DND-41 (cell line): Measurements from ENCODE around the gene EPHB1.

ENCODE experiments used
- ATAC-seq: fragments of 200-7000 bp; cut with Tn5 transposase; 3 replicates; pipeline ENCODE4 v1.9.1; 2021; ENCODE audit warnings: low read depth; ENCODE audit not compliant: insufficient read depth
- DNase-seq: peaks from one replicate; pipeline ENCODE4 v3.0.0-alpha.2; 2020
- H2AFZ ChIP-seq: 2 replicates; pipeline ENCODE4 v1.6.0; 2012; ENCODE audit warnings: low read depth, low read length
- H3K27ac ChIP-seq: 2 replicates; pipeline ENCODE4 v1.5.1; 2012; ENCODE audit warnings: low read length, inconsistent platforms
- H3K27me3 ChIP-seq: fragments of 200-600 bp; sonication (generic); 2 replicates; pipeline ENCODE4 v1.6.0; 2012; ENCODE audit warnings: low read length, mild to moderate bottlenecking, inconsistent platforms; ENCODE audit not compliant: insufficient read depth, poor library complexity
- H3K36me3 ChIP-seq: 2 replicates; pipeline ENCODE4 v1.5.1; 2012; ENCODE audit warnings: low read length, inconsistent platforms; ENCODE audit not compliant: insufficient read depth
- H3K4me1 ChIP-seq: 2 replicates; pipeline ENCODE4 v1.5.1; 2012; ENCODE audit warnings: mild to moderate bottlenecking, low read length; ENCODE audit not compliant: insufficient read depth
- H3K4me2 ChIP-seq: 2 replicates; pipeline ENCODE4 v1.6.0; 2012; ENCODE audit warnings: mild to moderate bottlenecking, moderate library complexity, low read length, inconsistent platforms; ENCODE audit not compliant: insufficient read depth
- H3K4me3 ChIP-seq, 2 experiments: fragments of 200-600 bp in 1 of 2; shearing (Covaris generic) in 1 of 2; 2 replicates each; pipeline ENCODE4 v1.5.1; 2012 to 2016; ENCODE audit warnings: inconsistent platforms in 2 of 2, low read length in 2 of 2, mild to moderate bottlenecking in 2 of 2, low read depth in 1 of 2, moderate library complexity in 1 of 2
- H3K79me2 ChIP-seq: 2 replicates; pipeline ENCODE4 v1.6.0; 2012; ENCODE audit warnings: low read length, inconsistent platforms; ENCODE audit not compliant: insufficient read depth
- H3K9ac ChIP-seq: 2 replicates; pipeline ENCODE4 v1.6.0; 2012; ENCODE audit warnings: low read depth, mild to moderate bottlenecking, inconsistent platforms, low read length, moderate library complexity
- H3K9me3 ChIP-seq: 2 replicates; pipeline ENCODE4 v1.5.1; 2012; ENCODE audit warnings: low read length, moderate library complexity, mild to moderate bottlenecking, inconsistent platforms; ENCODE audit not compliant: insufficient read depth, severe bottlenecking
- H4K20me1 ChIP-seq: 2 replicates; pipeline ENCODE4 v1.6.0; 2012; ENCODE audit warnings: low read length; ENCODE audit not compliant: insufficient read depth
- CTCF ChIP-seq: IDR thresholded peaks from 2 replicates; pipeline ENCODE4 v1.5.1; 2012; ENCODE audit warnings: borderline replicate concordance, low read length, moderate library complexity, mild to moderate bottlenecking; ENCODE audit not compliant: poor library complexity, severe bottlenecking; ENCODE audit errors: extremely low read depth
- EZH2 ChIP-seq: IDR thresholded peaks from 3 replicates; pipeline ENCODE4 v1.6.1; 2012; ENCODE audit warnings: borderline replicate concordance, low read depth, mild to moderate bottlenecking, moderate library complexity, low read length, inconsistent platforms; ENCODE audit not compliant: severe bottlenecking

The EPHB1 gene

DNA sequence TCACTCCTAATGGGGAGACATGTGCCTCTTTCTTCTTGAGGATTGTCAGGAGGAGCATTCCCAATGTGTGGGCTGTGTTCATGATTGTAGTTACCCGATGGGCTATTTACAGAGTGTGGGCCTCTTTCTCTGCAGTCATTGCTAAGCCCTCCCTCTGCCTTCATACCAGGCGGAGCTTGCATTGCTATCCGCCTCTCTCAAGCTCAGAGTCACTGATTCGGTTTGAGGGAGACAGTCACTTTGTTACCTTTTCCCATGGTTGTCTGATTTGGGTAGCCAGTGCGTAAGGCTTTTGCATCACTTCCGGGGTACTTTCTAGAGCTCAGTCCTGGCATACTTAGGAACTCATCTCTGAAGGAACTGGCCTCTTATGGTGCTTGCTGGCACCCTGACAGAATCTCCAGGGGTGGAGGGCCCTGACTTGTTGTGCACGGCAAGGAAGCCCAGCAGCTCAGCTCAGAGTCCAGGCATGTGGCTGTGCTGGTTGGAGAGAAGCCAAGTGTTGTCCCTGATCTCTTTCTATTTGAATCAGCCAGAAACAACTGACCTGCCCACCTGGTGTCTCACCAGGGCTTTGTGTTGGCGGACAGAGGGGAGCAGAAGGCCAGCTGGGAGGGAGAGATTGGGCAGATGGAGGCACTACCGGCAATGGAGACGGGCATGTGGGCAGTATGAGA is 79.8 kb downstream of the EPHB1 start:
- Histone ChIP-seq H3K36me3 (no peaks in the 10 kb centered on the region), H4K20me1 (no peaks in the 10 kb centered on the region), H3K9me3 (no peaks in the 10 kb centered on the region), H3K27ac (no peak overlapping the region), H3K27me3 (no peaks in the 10 kb centered on the region), H3K4me3 (no peak overlapping the region), H3K79me2 (no peaks in the 10 kb centered on the region), H3K9ac (no peak overlapping the region), H3K4me1 (no peaks in the 10 kb centered on the region), H3K4me2 (no peak overlapping the region), H2AFZ (no peak overlapping the region)
- TF ChIP-seq EZH2 (no peak), CTCF (no peak)
- DNase-seq = no peak
- no peak for ATAC-seq

GRCh38 chr3:134876836-134877235 is 81.8 kb downstream of the EPHB1 start:
- Histone ChIP-seq H3K36me3 (no peaks in the 10 kb centered on the region), H3K9ac (no peak overlapping the region), H3K4me1 (no peaks in the 10 kb centered on the region), H3K27me3 (no peaks in the 10 kb centered on the region), H3K79me2 (no peaks in the 10 kb centered on the region), H3K4me2 (no peak overlapping the region), H2AFZ (no peak overlapping the region), H3K27ac (no peak overlapping the region), H3K9me3 (no peaks in the 10 kb centered on the region), H4K20me1 (no peaks in the 10 kb centered on the region), H3K4me3 (no peak overlapping the region)
- no peak for ATAC-seq
- DNase-seq = no peak
- TF ChIP-seq CTCF (no peak), EZH2 (no peak)

GRCh38 chr3:134877788-134878187 is 82.7 kb downstream of the EPHB1 start:
- H2AFZ ChIP-seq = no peak overlapping the region
- ATAC-seq (no peak), DNase-seq (no peak)
- H3K9me3 ChIP-seq = no peaks in the 10 kb centered on the region
- H3K4me2 ChIP-seq = no peak overlapping the region
- TF ChIP-seq EZH2 (no peak), CTCF (no peak)
- H3K4me1 ChIP-seq = no peaks in the 10 kb centered on the region
- no peak overlapping the region for H3K4me3 ChIP-seq
- no peaks in the 10 kb centered on the region for H3K27me3 ChIP-seq
- no peaks in the 10 kb centered on the region for H3K79me2 ChIP-seq
- no peaks in the 10 kb centered on the region for H3K36me3 ChIP-seq
- H4K20me1 ChIP-seq = no peaks in the 10 kb centered on the region
- no peak overlapping the region for H3K27ac ChIP-seq
- H3K9ac ChIP-seq = no peak overlapping the region
